SIG-M5 (cell line): ENCODE measurements around the gene ZBTB48.
"Not testable (repeated sequence)": the region's sequence is repeated elsewhere in the genome, so short reads cannot be mapped to it uniquely, and the experiment has no call there.

Experiments used
- DNase-seq: peaks from one replicate; lab custom pipeline; 2025; lab: John Stamatoyannopoulos, UW

Gene ZBTB48

GRCh38 chr1:6591222-6591621 is 11.4 kb downstream of the ZBTB48 start:
- no peak for DNase-seq

- no peak for DNase-seq
Observed at GRCh38 chr1:6591644-6592043, 11.8 kb downstream of the ZBTB48 start.

GRCh38 chr1:6592441-6592840 is 12.6 kb downstream of the ZBTB48 start:
- no peak for DNase-seq

- DNase-seq = no peak
Observed at GRCh38 chr1:6592865-6593593, 13.2 kb downstream of the ZBTB48 start.

GRCh38 chr1:6593810-6594209 is 14.0 kb downstream of the ZBTB48 start:
- DNase-seq = no peak

GRCh38 chr1:6594977-6595740 is 15.4 kb downstream of the ZBTB48 start:
- no peak for DNase-seq

GRCh38 chr1:6596351-6596750 is 16.6 kb downstream of the ZBTB48 start:
- no peak for DNase-seq

- DNase-seq = no peak
Observed at GRCh38 chr1:6596886-6597776, 17.3 kb downstream of the ZBTB48 start.

- no peak for DNase-seq
Observed at GRCh38 chr1:6597777-6598131, 18.0 kb downstream of the ZBTB48 start.

- DNase-seq = no peak
Observed at GRCh38 chr1:6599141-6599975, 19.6 kb downstream of the ZBTB48 start.

- not testable (repeated sequence) for DNase-seq
Observed at GRCh38 chr1:6599991-6600390, 20.2 kb downstream of the ZBTB48 start.

- DNase-seq = no peak
Observed at GRCh38 chr1:6600410-6601048, 20.7 kb downstream of the ZBTB48 start.

GRCh38 chr1:6601049-6601922 is 21.5 kb downstream of the ZBTB48 start:
- peak; percentile 33 for DNase-seq

GRCh38 chr1:6601923-6602668 is 22.3 kb downstream of the ZBTB48 start:
- no peak for DNase-seq

GRCh38 chr1:6602669-6603237 is 23.0 kb downstream of the ZBTB48 start, which contains the start of gene KLHL21:
TSS of gene KLHL21 (minus strand) at chr1:6602869. CDS start at chr1:6602817, 52 bp downstream.
- no peak for DNase-seq

- peak; percentile 23 for DNase-seq
Observed at GRCh38 chr1:6603238-6603914, 23.6 kb downstream of the ZBTB48 start.

- DNase-seq = no peak
Observed at GRCh38 chr1:6603915-6604558, 24.2 kb downstream of the ZBTB48 start.
